GM12878 (cell line): Measurements from ENCODE around the gene TRUB2. TPM values are rescaled to one million over a fixed set of nuclear protein-coding genes. Genes with fewer than 3 reads are reported as not detected.

Source experiments
- ATAC-seq: fragments of 200-7000 bp; cut with Tn5 transposase; 3 replicates; pipeline ENCODE4 v1.9.1; 2020; ENCODE audit warnings: mild to moderate bottlenecking, moderate library complexity
- BruUV-seq: library from RNA; stranded (reverse); fragments of 400-500 nt; replicated peaks from 2 replicates; lab custom pipeline; 2021; lab: Mats Ljungman, UMichigan
- CTCF ChIA-PET: fragments of 300-600 bp; sonication (Branson Sonifier 250); formaldehyde crosslinking; extraction: SDS; loops from one replicate; lab custom pipeline; 2021; ENCODE audit warnings: inconsistent platforms; lab: Yijun Ruan, JAX
- POLR2A ChIA-PET: fragments of 350-600 bp; formaldehyde crosslinking; extraction: SDS; loops from one replicate; lab custom pipeline; 2021; ENCODE audit warnings: inconsistent platforms; lab: Charles Lee
- RAD21 ChIA-PET: fragments of 300-600 bp; sonication (Branson Sonifier 250); formaldehyde crosslinking; loops from one replicate; lab custom pipeline; 2023; ENCODE audit warnings: antibody characterized with exemption; ENCODE audit not compliant: unreplicated experiment; lab: Charles Lee
- SMC1A ChIA-PET: fragments of 300-600 bp; sonication (Branson Sonifier 250); formaldehyde crosslinking; loops from one replicate; lab custom pipeline; 2023; ENCODE audit not compliant: unreplicated experiment, uncharacterized antibody; lab: Charles Lee
- DNase-seq: peaks from one replicate; pipeline ENCODE4 v3.0.0-alpha.2; 2011; ENCODE audit warnings: low read depth, low spot score
- FAIRE-seq: peaks from 3 replicates; lab custom pipeline; 2011; peaks lifted over from hg19 to GRCh38; lab: Jason Lieb, UNC
- H2AFZ ChIP-seq: 2 replicates; pipeline ENCODE4 v1.6.0; 2011; ENCODE audit warnings: low read depth, low read length, control low read depth; ENCODE audit not compliant: control insufficient read depth
- H3K27ac ChIP-seq: 2 replicates; pipeline ENCODE4 v1.5.1; 2011; ENCODE audit warnings: control low read depth; ENCODE audit not compliant: control insufficient read depth, insufficient read depth
- H3K27me3 ChIP-seq, 2 experiments: replicated peaks in 1 of 2; 2 replicates each; pipeline versions ENCODE4 v1.6.0 to v1.6.1; 2011; ENCODE audit warnings: low read length in 1 of 2; ENCODE audit not compliant: control insufficient read depth in 2 of 2, insufficient read depth in 2 of 2
- H3K36me3 ChIP-seq, 2 experiments: 2 replicates each; pipeline ENCODE4 v1.5.1; 2011; ENCODE audit warnings: low read length in 1 of 2; ENCODE audit not compliant: control insufficient read depth in 2 of 2, insufficient read depth in 2 of 2
- H3K4me1 ChIP-seq: 2 replicates; pipeline ENCODE4 v1.6.1; 2011; ENCODE audit warnings: mild to moderate bottlenecking, low read length, moderate library complexity, mixed read lengths; ENCODE audit not compliant: control insufficient read depth, insufficient read depth
- H3K4me2 ChIP-seq: 2 replicates; pipeline ENCODE4 v1.6.0; 2011; ENCODE audit warnings: control low read depth; ENCODE audit not compliant: control insufficient read depth, insufficient read depth
- H3K4me3 ChIP-seq: fragments of 200-600 bp; sonication (generic); 2 replicates; pipeline ENCODE4 v1.5.1; 2016
- H3K79me2 ChIP-seq: 2 replicates; pipeline ENCODE4 v1.6.0; 2011; ENCODE audit warnings: low read length; ENCODE audit not compliant: control insufficient read depth, insufficient read depth
- H3K9ac ChIP-seq: 2 replicates; pipeline ENCODE4 v1.8.0; 2011; ENCODE audit warnings: low read length, control low read depth, mixed read lengths; ENCODE audit not compliant: control insufficient read depth, insufficient read depth
- H3K9me3 ChIP-seq: replicated peaks from 3 replicates; pipeline ENCODE4 v1.5.1; 2011; ENCODE audit warnings: mild to moderate bottlenecking, low read length; ENCODE audit not compliant: control insufficient read depth, insufficient read depth
- H4K20me1 ChIP-seq: 2 replicates; pipeline ENCODE4 v1.6.0; 2011; ENCODE audit not compliant: control insufficient read depth, insufficient read depth
- CREM ChIP-seq: IDR thresholded peaks from 2 replicates; pipeline ENCODE4 v1.6.1; 2014; ENCODE audit warnings: antibody characterized with exemption, low read depth
- GABPA ChIP-seq: IDR thresholded peaks from 2 replicates; pipeline ENCODE4 v1.6.1; 2014; ENCODE audit warnings: antibody characterized with exemption, low read depth, mild to moderate bottlenecking, inconsistent platforms
- IRF4 ChIP-seq: IDR thresholded peaks from 2 replicates; pipeline ENCODE4 v1.6.1; 2011; ENCODE audit warnings: low read depth, low read length
- KDM1A ChIP-seq: fragments of 200-600 bp; sonication (generic); IDR thresholded peaks from 2 replicates; pipeline ENCODE4 v1.6.1; 2016; ENCODE audit warnings: borderline replicate concordance
- MEF2A ChIP-seq: IDR thresholded peaks from 2 replicates; pipeline ENCODE4 v1.6.1; 2011; ENCODE audit warnings: low read depth, mild to moderate bottlenecking, low read length, moderate library complexity; ENCODE audit not compliant: insufficient read depth
- MLLT1 ChIP-seq: fragments of 450-650 bp; IDR thresholded peaks from 2 replicates; pipeline ENCODE4 v1.6.1; 2016; ENCODE audit warnings: mild to moderate bottlenecking
- MTA3 ChIP-seq: IDR thresholded peaks from 2 replicates; pipeline ENCODE4 v1.6.1; 2012; ENCODE audit warnings: low read length, inconsistent platforms, borderline replicate concordance
- MYB ChIP-seq: fragments of 150-350 bp; IDR thresholded peaks from 2 replicates; pipeline ENCODE4 v1.6.1; 2014; ENCODE audit warnings: mild to moderate bottlenecking, low read depth, low read length, borderline replicate concordance
- PAX8 ChIP-seq: fragments of 450-650 bp; IDR thresholded peaks from 2 replicates; pipeline ENCODE4 v1.6.1; 2017; ENCODE audit warnings: mild to moderate bottlenecking, moderate library complexity
- SKIL ChIP-seq: fragments of 450-650 bp; IDR thresholded peaks from 2 replicates; pipeline ENCODE4 v1.6.1; 2017; ENCODE audit warnings: mild to moderate bottlenecking, low read depth, inconsistent platforms; ENCODE audit not compliant: poor library complexity, severe bottlenecking
- SMAD1 ChIP-seq: fragments of 450-650 bp; IDR thresholded peaks from 2 replicates; pipeline ENCODE4 v1.6.1; 2018; ENCODE audit warnings: mild to moderate bottlenecking, low read depth; ENCODE audit not compliant: partially characterized antibody
- SMC3 ChIP-seq: IDR thresholded peaks from 2 replicates; pipeline ENCODE4 v1.6.1; 2011; ENCODE audit warnings: low read length, improper control_type of control experiment, borderline replicate concordance
- STAT1 ChIP-seq: fragments of 450-650 bp; conservative IDR thresholded peaks from 2 replicates; pipeline ENCODE4 v1.6.1; 2014; ENCODE audit warnings: antibody characterized with exemption, mild to moderate bottlenecking
- SUPT20H ChIP-seq: IDR thresholded peaks from 2 replicates; pipeline ENCODE4 v1.6.1; 2011; ENCODE audit warnings: low read depth, mild to moderate bottlenecking, low read length, moderate library complexity, borderline replicate concordance; ENCODE audit not compliant: control insufficient read depth
- TCF7 ChIP-seq: IDR thresholded peaks from 2 replicates; pipeline ENCODE4 v1.6.1; 2014; ENCODE audit warnings: antibody characterized with exemption, borderline replicate concordance
- YBX1 ChIP-seq: fragments of 450-650 bp; IDR thresholded peaks from 2 replicates; pipeline ENCODE4 v1.6.1; 2016; ENCODE audit warnings: antibody characterized with exemption
- ZBTB33 ChIP-seq: fragments of 450-650 bp; IDR thresholded peaks from 2 replicates; pipeline ENCODE4 v1.6.1; 2017; ENCODE audit warnings: mild to moderate bottlenecking
- ZNF217 ChIP-seq: fragments of 450-650 bp; IDR thresholded peaks from 2 replicates; pipeline ENCODE4 v1.6.1; 2017; ENCODE audit warnings: antibody characterized with exemption, mild to moderate bottlenecking
- ZNF384 ChIP-seq: IDR thresholded peaks from 2 replicates; pipeline ENCODE4 v1.6.1; 2012; ENCODE audit warnings: low read depth, mild to moderate bottlenecking, low read length, improper control_type of control experiment, borderline replicate concordance
- ZNF622 ChIP-seq: fragments of 450-650 bp; IDR thresholded peaks from 2 replicates; pipeline ENCODE4 v1.6.1; 2017; ENCODE audit warnings: mild to moderate bottlenecking, inconsistent platforms
- WGBS: methylation state at CpG from one replicate; pipeline ENCODE4 v1.1.6; 2016; ENCODE audit warnings: low lambda C conversion rate; ENCODE audit not compliant: insufficient replicate concordance, insufficient coverage; ENCODE audit errors: missing lambda C conversion rate; 5-methylcytosine and 5-hydroxymethylcytosine counted together
- in situ Hi-C: fragments of 300-500 bp; cut with MboI; formaldehyde crosslinking; loops from 9 replicates; pipeline ENCODE4 v1.14.3; 2018; ENCODE audit warnings: mixed read lengths
- intact Hi-C: fragments of 100-400 bp; cut with micrococcal nuclease; formaldehyde crosslinking; loops from one replicate; pipeline ENCODE4 v1.14.2; 2022; ENCODE audit not compliant: unreplicated experiment
- polyA plus RNA-seq, 11 experiments: library from polyadenylated mRNA; depleted of rRNA in 4 of 11; unstranded in 6 of 11; stranded (reverse) in 5 of 11; fragments of >200 nt; fragmentation: Nextera tagmentation in 4 of 11; fragmentation: Illumina TruSeq in 1 of 11; extraction: Ambion mirVana in 4 of 11; extraction: Trizol in 1 of 11; gene quantifications; 1 replicate in 1 of 11; 2 replicates in 10 of 11; pipeline versions ENCODE4 v1.2.1 to v1.2.3, GENCODE V29; 2011 to 2016; ENCODE audit warnings: inconsistent platforms in 2 of 11, missing spikeins in 2 of 11, low read depth in 1 of 11
- total RNA-seq, 4 experiments: library from RNA; depleted of rRNA in 3 of 4; stranded (reverse); fragments of >200 nt in 3 of 4; fragmentation: Illumina TruSeq in 1 of 4; extraction: Trizol in 1 of 4; gene quantifications; 2 replicates each; pipeline versions ENCODE4 v1.2.1 to v1.2.3, GENCODE V29; 2013 to 2021

TRUB2 gene
- total and polyA plus RNA-seq, 10 of the 15 experiments (the other 5 are each of a cell fraction or from before 2014, with no cell fraction given), result 2.8 to 70.5 (median 37.2) TPM

- 87% methylated on average over 5 of the region's 5 CpGs for WGBS
- FAIRE-seq (no peak), DNase-seq (no peak), ATAC-seq (no peak)
- H3K9me3 ChIP-seq, result no peaks in the 10 kb centered on the region
- no peaks in the 10 kb centered on the region; a peak in 1 of 4 replicates for H3K27me3 ChIP-seq
- no peak for TF ChIP-seq MYB
- TF ChIP-seq GABPA, result no peak
- TF ChIP-seq SKIL, result no peak
- TF ChIP-seq KDM1A, result no peak
- TF ChIP-seq ZBTB33, result no peak
- no peak for TF ChIP-seq SMAD1
- TF ChIP-seq ZNF622, result no peak
- no peak for TF ChIP-seq CREM
- no peak for TF ChIP-seq PAX8
- no peak for TF ChIP-seq YBX1
- TF ChIP-seq IRF4, result no peak
- no peak for TF ChIP-seq MLLT1
- TF ChIP-seq ZNF217, result no peak
- no peak for TF ChIP-seq TCF7
- TF ChIP-seq MEF2A, result no peak
- no peak for TF ChIP-seq MTA3
- TF ChIP-seq ZNF384, result no peak
- TF ChIP-seq STAT1, result no peak
- no peak for TF ChIP-seq SMC3
- TF ChIP-seq SUPT20H, result no peak
- ChIA-PET SMC1A (no interaction called here), CTCF (no interaction called here), RAD21 (no interaction called here), POLR2A (interaction anchor here (0.6 to 0.7 kb wide), 2 partner anchors 25 to 157 kb away, joined by 6 to 7 read pairs; no protein-coding TSS in a partner anchor)
- H3K36me3 ChIP-seq, result no peaks in the 10 kb centered on the region
- H3K27ac ChIP-seq, result no peak overlapping the region
- H3K4me2 ChIP-seq, result no peak overlapping the region
- no peak overlapping the region for H2AFZ ChIP-seq
- H3K9ac ChIP-seq, result no peak overlapping the region
- no peaks in the 10 kb centered on the region for H4K20me1 ChIP-seq
- no peaks in the 10 kb centered on the region for H3K4me1 ChIP-seq
- intact Hi-C loops (no loop called here), in situ Hi-C loops (no loop called here)
- BruUV-seq, result no TSS peak
- peaks cover 10% of the 10 kb centered on the region for H3K79me2 ChIP-seq
- H3K4me3 ChIP-seq, result no peak overlapping the region
These were observed 42.1 kb downstream of the TRUB2 start for GRCh38 chr9:128280084-128280622.
